Adrenal gland (tissue), 12 donors: ENCODE results near the gene RPS25. TPM values are rescaled to one million over a fixed set of nuclear protein-coding genes. Genes with fewer than 3 reads are reported as not detected.
"Not testable (repeated sequence)": the region's sequence is repeated elsewhere in the genome, so short reads cannot be mapped to it uniquely, and the experiment has no call there.

Experiments used
- DNase-seq, 7 donors: peaks; one replicate each; pipeline ENCODE4 v3.0.0-alpha.2; 2019 to 2020
- H3K27ac ChIP-seq, 5 donors: fragments of 200-600 bp; sonication (generic) in 4 of 5; 1 replicate in 3 of 5; 2 replicates in 2 of 5; pipeline versions ENCODE4 v1.5.1 to v1.8.0; 2016 to 2020; ENCODE audit warnings: mild to moderate bottlenecking in 1 of 5
- H3K27me3 ChIP-seq: fragments of 200-600 bp; 2 replicates; pipeline ENCODE4 v1.8.0; 2021
- H3K36me3 ChIP-seq, 2 donors: fragments of 200-600 bp; replicated peaks in 1 of 2; 1 replicate in 1 of 2; 2 replicates in 1 of 2; pipeline versions ENCODE4 v1.5.1 to v1.8.0; 2018 to 2022
- H3K4me1 ChIP-seq, 2 donors: fragments of 200-600 bp; replicated peaks in 1 of 2; 1 replicate in 1 of 2; 2 replicates in 1 of 2; pipeline versions ENCODE4 v1.5.1 to v1.8.0; 2018 to 2021
- H3K4me3 ChIP-seq, 4 donors: fragments of 200-600 bp; sonication (generic) in 3 of 4; one replicate each; pipeline ENCODE4 v1.5.1; 2016 to 2018
- H3K9me3 ChIP-seq, 3 donors: fragments of 200-600 bp; sonication (generic) in 1 of 3; replicated peaks in 1 of 3; 1 replicate in 2 of 3; 2 replicates in 1 of 3; pipeline versions ENCODE4 v1.5.1 to v1.8.0; 2016 to 2021
- POLR2A ChIP-seq, 2 donors: fragments of 450-650 bp; IDR thresholded peaks; one replicate each; pipeline ENCODE4 v1.6.1; 2017; ENCODE audit warnings: antibody characterized with exemption in 2 of 2, mild to moderate bottlenecking in 2 of 2, moderate library complexity in 1 of 2
- WGBS, 4 donors: extraction: QIAGEN DNeasy Blood & Tissue Kit in 2 of 4; methylation state at CpG; one replicate each; pipeline versions ENCODE4 v1.1.5 to v1.1.7; 2013 to 2017; 5-methylcytosine and 5-hydroxymethylcytosine counted together
- intact Hi-C, 2 donors: fragments of 100-400 bp; cut with DNase I; formaldehyde crosslinking; loops; one replicate each; pipeline versions ENCODE4 v1.14.1 to v1.15.0; 2022 to 2023
- polyA plus RNA-seq, 3 donors: library from polyadenylated mRNA; stranded (reverse); fragments of 200-250 nt in 2 of 3; fragments of 350-450 nt in 1 of 3; fragmentation: Illumina TruSeq in 1 of 3; extraction: RNeasy Lipid Tissue Mini Kit (QIAGEN cat#74804) in 1 of 3; gene quantifications; one replicate each; pipeline ENCODE4 v1.2.3, GENCODE V29; 2013 to 2014
- total RNA-seq, 9 donors: library from RNA; depleted of rRNA in 4 of 9; stranded (reverse); fragments of >200 nt in 4 of 9; fragments of 120-200 nt in 1 of 9; fragmentation: NEBNext Ultra II Directional in 1 of 9; extraction: Animal tissue kit (Norgen Biotek cat#: 25700) in 1 of 9; gene quantifications; one replicate each; pipeline versions ENCODE4 v1.1.0 to v1.2.4, GENCODE V29; 2013 to 2023
- TF ChIP-seq, protein P1 (sequence below), 6 experiments: fragments of 450-650 bp in 4 of 6; fragments of 200-600 bp in 2 of 6; sonication (generic) in 1 of 6; IDR thresholded peaks; 1 replicate in 5 of 6; 2 replicates in 1 of 6; pipeline versions ENCODE4 v1.5.1 to v1.8.0; 2016 to 2021; ENCODE audit warnings: antibody characterized with exemption in 6 of 6, mild to moderate bottlenecking in 2 of 6, moderate library complexity in 1 of 6
- donor health status: healthy with polysubstance abuse.
- donor health status: Bipolar disorder and iron deficiency.
- donor health status: DM: yes; HTN: yes; CAD: no.
- donor health status: DM: no; HTN: no; CAD: no.
- donor health status: DM: no; HTN: no; CAD: no.
- donor health status: DM: yes; HTN: yes; CAD: no.

RPS25 gene
- total and polyA plus RNA-seq, 12 donors = 935 to 1,825 (median 1,091) TPM

DNA sequence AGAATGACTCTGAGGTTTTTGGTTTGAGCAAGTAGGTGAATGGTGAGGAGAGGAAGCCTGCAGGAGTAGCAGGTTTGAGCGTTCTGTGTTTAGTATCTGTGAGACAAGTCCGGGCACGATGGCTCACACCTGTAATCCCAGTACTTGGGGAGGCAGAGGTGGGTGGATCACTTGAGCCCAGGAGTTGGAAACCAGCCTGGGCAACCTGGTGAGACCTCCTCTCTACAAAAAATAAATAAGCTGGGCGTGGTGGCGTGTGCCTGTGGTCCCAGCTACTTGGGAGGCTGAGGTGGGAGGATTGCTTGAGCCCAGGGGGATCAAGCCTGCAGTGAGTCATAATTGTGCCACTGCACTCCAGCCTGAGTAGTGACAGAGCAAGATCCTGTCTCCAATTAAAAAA, 29.9 kb downstream of the RPS25 start:
- Histone ChIP-seq H3K9me3 (no peaks in the 10 kb centered on the region), H3K27me3 (no peaks in the 10 kb centered on the region), H3K27ac (no peak overlapping the region), H3K4me3 (no peak overlapping the region), H3K36me3 (no peaks in the 10 kb centered on the region), H3K4me1 (no peaks in the 10 kb centered on the region)
- no peak for TF ChIP-seq POLR2A (IDR thresholded peaks at IDR 0.05)
- TF ChIP-seq, protein P1, sequence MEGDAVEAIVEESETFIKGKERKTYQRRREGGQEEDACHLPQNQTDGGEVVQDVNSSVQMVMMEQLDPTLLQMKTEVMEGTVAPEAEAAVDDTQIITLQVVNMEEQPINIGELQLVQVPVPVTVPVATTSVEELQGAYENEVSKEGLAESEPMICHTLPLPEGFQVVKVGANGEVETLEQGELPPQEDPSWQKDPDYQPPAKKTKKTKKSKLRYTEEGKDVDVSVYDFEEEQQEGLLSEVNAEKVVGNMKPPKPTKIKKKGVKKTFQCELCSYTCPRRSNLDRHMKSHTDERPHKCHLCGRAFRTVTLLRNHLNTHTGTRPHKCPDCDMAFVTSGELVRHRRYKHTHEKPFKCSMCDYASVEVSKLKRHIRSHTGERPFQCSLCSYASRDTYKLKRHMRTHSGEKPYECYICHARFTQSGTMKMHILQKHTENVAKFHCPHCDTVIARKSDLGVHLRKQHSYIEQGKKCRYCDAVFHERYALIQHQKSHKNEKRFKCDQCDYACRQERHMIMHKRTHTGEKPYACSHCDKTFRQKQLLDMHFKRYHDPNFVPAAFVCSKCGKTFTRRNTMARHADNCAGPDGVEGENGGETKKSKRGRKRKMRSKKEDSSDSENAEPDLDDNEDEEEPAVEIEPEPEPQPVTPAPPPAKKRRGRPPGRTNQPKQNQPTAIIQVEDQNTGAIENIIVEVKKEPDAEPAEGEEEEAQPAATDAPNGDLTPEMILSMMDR (IDR thresholded peaks at IDR 0.05) = no peak
- DNase-seq = no peak
- WGBS, 4 donors = 88 to 95% (median 92%) methylated on average over 5 of the region's 5 CpGs
- intact Hi-C loops = no loop called here

DNA sequence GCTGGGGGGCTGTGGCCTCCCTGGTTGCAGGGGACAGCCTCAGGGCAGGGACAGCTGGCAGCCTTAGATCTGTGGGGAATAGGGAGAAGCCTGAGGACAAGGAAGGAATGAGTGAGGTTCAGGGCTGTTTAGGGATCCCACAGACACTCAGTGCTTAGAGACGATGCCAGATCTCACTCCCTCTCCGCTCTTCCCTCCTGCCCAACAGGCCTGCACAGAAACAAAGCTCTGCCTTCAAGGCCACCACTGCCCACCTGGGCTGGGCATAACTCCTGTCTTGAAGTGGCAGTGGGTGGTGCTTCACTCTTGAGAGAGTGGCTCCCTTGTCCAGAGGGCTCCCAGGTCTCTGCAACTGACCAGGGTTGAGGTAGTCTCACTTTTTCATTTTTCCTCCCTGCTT, 33.3 kb downstream of the RPS25 start:
- no peak for TF ChIP-seq POLR2A (IDR thresholded peaks at IDR 0.05)
- TF ChIP-seq, protein P1 (IDR thresholded peaks at IDR 0.05) = no peak
- Histone ChIP-seq H3K27me3 (no peaks in the 10 kb centered on the region), H3K4me1 (peaks cover 0 to 10% of the 10 kb centered on the region in 2 donors), H3K36me3 (no peaks in the 10 kb centered on the region), H3K9me3 (no peaks in the 10 kb centered on the region), H3K4me3 (no peak overlapping the region), H3K27ac (no peak overlapping the region)
- WGBS, 4 donors = 57 to 83% (median 74%) methylated on average over 2 of the region's 2 CpGs
- intact Hi-C loops = no loop called here
- no peak for DNase-seq

DNA sequence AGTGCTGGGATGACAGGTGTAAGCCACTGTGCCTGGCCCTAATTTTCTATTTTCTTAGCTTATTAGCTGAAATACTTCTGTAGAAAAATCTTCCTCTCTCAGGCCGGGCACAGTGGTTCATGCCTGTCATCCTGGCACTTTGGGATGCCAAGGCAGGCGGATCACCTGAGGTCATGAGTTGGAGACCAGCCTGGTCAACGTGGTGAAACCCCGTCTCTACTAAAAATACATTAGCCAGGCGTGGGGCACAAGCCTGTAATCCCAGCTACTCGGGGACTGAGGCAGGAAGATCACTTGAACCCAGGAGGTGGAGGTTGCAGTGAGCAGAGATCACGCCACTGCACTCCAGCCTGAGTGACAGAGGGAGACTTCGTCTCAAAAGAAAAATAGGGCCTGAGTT, 33.8 kb downstream of the RPS25 start:
- H3K9me3 ChIP-seq, H3K27ac ChIP-seq, H3K4me3 ChIP-seq, H3K36me3 ChIP-seq, DNase-seq, H3K27me3 ChIP-seq, intact Hi-C loops: not testable (repeated sequence)
- 68 to 72% (median 70%) methylated on average over 8 of the region's 8 CpGs for WGBS, 4 donors
- peaks cover 0 to 11% of the 10 kb centered on the region in 2 donors for H3K4me1 ChIP-seq

DNA sequence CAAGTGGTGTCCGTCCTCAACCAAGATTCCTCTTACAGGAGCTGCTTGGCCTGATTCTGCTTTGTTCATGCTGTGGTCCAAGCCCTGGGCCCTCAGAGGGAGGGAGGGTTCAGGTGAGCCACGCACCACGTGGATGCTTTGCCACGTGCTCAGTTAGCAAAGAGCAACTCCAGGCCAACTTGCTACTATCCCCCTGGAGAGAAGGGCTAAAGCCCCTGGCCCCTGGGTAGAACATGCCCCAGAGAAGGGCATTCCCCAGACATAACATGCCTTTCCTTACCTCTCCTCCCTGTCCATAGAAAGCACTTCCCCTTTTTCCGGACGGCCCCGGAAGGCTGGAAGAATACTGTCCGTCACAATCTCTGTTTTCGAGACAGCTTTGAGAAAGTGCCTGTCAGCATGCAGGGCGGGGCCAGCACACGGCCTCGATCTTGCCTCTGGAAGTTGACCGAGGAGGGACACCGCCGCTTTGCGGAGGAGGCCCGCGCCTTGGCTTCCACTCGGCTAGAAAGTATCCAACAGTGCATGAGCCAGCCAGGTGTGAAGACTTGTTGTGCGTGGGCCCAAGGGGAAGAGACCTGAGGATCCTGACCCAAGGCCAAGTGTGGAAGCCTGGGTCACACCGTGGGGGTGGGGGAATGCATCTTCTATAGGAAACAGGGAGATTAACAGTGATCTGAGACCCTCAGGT, 37.8 kb downstream of the RPS25 start:
- Histone ChIP-seq H3K27ac (no peak overlapping the region), H3K4me1 (peaks cover 0 to 11% of the 10 kb centered on the region in 2 donors), H3K9me3 (no peaks in the 10 kb centered on the region), H3K4me3 (peak overlapping the region in 1 of 4 donors; percentile 15), H3K27me3 (no peaks in the 10 kb centered on the region), H3K36me3 (no peaks in the 10 kb centered on the region)
- TF ChIP-seq POLR2A (IDR thresholded peaks at IDR 0.05) = no peak
- TF ChIP-seq, protein P1 (IDR thresholded peaks at IDR 0.05) = no peak
- intact Hi-C loops = no loop called here
- peak in 6 of 7 donors; percentile 31 to 65 (median 47) for DNase-seq
- 26 to 37% (median 34%) methylated on average over 12 to 21 of the region's 21 CpGs for WGBS, 4 donors

DNA sequence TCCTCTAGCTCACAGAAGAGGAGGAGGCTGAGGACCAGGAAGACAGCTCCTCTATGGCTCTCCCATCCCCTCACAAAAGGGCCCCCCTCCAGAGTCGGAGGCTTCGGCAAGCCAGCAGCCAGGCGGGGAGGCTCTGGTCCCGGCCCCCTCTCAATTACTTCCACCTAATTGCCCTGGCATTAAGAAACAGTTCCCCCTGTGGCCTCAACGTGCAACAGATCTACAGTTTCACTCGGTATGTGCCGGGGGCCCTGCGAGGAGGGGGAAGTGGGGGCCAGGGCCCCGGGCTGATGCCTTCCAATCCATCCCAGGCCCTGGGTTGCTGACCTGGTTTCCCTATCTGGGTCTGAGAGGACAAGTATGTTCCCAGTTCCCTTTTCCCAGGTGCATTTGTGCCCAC, 38.7 kb downstream of the RPS25 start:
- TF ChIP-seq POLR2A (IDR thresholded peaks at IDR 0.05) = no peak
- TF ChIP-seq, protein P1 (IDR thresholded peaks at IDR 0.05) = no peak
- Histone ChIP-seq H3K27me3 (no peaks in the 10 kb centered on the region), H3K9me3 (no peaks in the 10 kb centered on the region), H3K4me3 (no peak overlapping the region), H3K36me3 (no peaks in the 10 kb centered on the region), H3K4me1 (peaks cover 0 to 11% of the 10 kb centered on the region in 2 donors), H3K27ac (no peak overlapping the region)
- 50 to 80% (median 57%) methylated on average over 1 to 9 of the region's 9 CpGs for WGBS, 4 donors
- DNase-seq = no peak
- intact Hi-C loops = no loop called here
